Activated CD8-positive, alpha-beta T cell treated with anti-CD3 and anti-CD28 coated beads for 36 hours (primary cell): ENCODE results near the gene CALHM3. TPM values are rescaled to one million over a fixed set of nuclear protein-coding genes. Genes with fewer than 3 reads are reported as not detected.
A peak's percentile ranks its signal among the peaks of the same experiment; 100 is the strongest.

Experiments used
- ATAC-seq: fragments of 200-7000 bp; cut with Tn5 transposase; one replicate; pipeline ENCODE4 v1.10.0; 2021; ENCODE audit warnings: mild to moderate bottlenecking, moderate library complexity
- CTCF ChIA-PET: fragments of 350-600 bp; sonication (Branson Sonifier 250); formaldehyde crosslinking; loops from one replicate; lab custom pipeline; 2021; ENCODE audit warnings: antibody characterized with exemption; lab: Charles Lee
- POLR2A ChIA-PET: fragments of 350-600 bp; sonication (Branson Sonifier 250); formaldehyde crosslinking; loops from one replicate; lab custom pipeline; 2021; ENCODE audit warnings: antibody characterized with exemption; lab: Charles Lee
- DNase-seq: peaks from one replicate; pipeline ENCODE4 v3.0.0-alpha.2; 2020
- H3K27ac Mint-ChIP-seq: one replicate; pipeline ENCODE4 v1.8.0; 2021; ENCODE audit warnings: mild to moderate bottlenecking, mixed read lengths
- H3K27me3 Mint-ChIP-seq: one replicate; pipeline ENCODE4 v1.8.0; 2021; ENCODE audit warnings: mixed read lengths
- H3K36me3 Mint-ChIP-seq: one replicate; pipeline ENCODE4 v1.8.0; 2021; ENCODE audit warnings: low read depth, mixed read lengths
- H3K4me1 Mint-ChIP-seq: one replicate; pipeline ENCODE4 v1.8.0; 2021; ENCODE audit warnings: low read depth, mixed read lengths
- H3K4me3 Mint-ChIP-seq: one replicate; pipeline ENCODE4 v1.8.0; 2021; ENCODE audit warnings: mild to moderate bottlenecking, moderate library complexity, mixed read lengths
- H3K9me3 Mint-ChIP-seq: one replicate; pipeline ENCODE4 v1.8.0; 2021; ENCODE audit warnings: mixed read lengths
- intact Hi-C: fragments of 100-400 bp; cut with micrococcal nuclease; formaldehyde crosslinking; loops from one replicate; pipeline ENCODE4 v1.10.0; 2022
- total RNA-seq, 2 experiments: library from RNA; stranded (reverse); gene quantifications; one replicate each; pipeline ENCODE4 v1.2.3, GENCODE V29; 2021
- TF ChIP-seq, protein P1 (sequence below): fragments of 200-600 bp; IDR thresholded peaks from one replicate; pipeline ENCODE4 v1.8.0; 2022; ENCODE audit warnings: antibody characterized with exemption, mild to moderate bottlenecking

Gene CALHM3
- total RNA-seq, 2 experiments from 2014 or later = not detected

GRCh38 chr10:103481974-103482531, 3.0 kb upstream of the CALHM3 start:
- H3K4me3 Mint-ChIP-seq = no peak overlapping the region
- H3K36me3 Mint-ChIP-seq = no peaks in the 10 kb centered on the region
- peaks cover 4% of the 10 kb centered on the region for H3K4me1 Mint-ChIP-seq
- intact Hi-C loops = loop anchor here (1.0 kb wide), 1 partner anchor 66 kb away; no protein-coding TSS in a partner anchor
- ATAC-seq = peak; percentile 79
- no peaks in the 10 kb centered on the region for H3K27me3 Mint-ChIP-seq
- no peak overlapping the region for H3K27ac Mint-ChIP-seq
- CTCF ChIA-PET = interaction anchor here (0.9 to 4.6 kb wide), 8 partner anchors 10 to 82 kb away, joined by 3 to 72 read pairs (median 6); partner anchors contain the start of gene CALHM2
- no peaks in the 10 kb centered on the region for H3K9me3 Mint-ChIP-seq
- DNase-seq = peak; percentile 46
- POLR2A ChIA-PET = interaction anchor here (1.0 kb wide), 1 partner anchor 32 kb away, joined by 3 read pairs; no protein-coding TSS in a partner anchor
- TF ChIP-seq, protein P1, sequence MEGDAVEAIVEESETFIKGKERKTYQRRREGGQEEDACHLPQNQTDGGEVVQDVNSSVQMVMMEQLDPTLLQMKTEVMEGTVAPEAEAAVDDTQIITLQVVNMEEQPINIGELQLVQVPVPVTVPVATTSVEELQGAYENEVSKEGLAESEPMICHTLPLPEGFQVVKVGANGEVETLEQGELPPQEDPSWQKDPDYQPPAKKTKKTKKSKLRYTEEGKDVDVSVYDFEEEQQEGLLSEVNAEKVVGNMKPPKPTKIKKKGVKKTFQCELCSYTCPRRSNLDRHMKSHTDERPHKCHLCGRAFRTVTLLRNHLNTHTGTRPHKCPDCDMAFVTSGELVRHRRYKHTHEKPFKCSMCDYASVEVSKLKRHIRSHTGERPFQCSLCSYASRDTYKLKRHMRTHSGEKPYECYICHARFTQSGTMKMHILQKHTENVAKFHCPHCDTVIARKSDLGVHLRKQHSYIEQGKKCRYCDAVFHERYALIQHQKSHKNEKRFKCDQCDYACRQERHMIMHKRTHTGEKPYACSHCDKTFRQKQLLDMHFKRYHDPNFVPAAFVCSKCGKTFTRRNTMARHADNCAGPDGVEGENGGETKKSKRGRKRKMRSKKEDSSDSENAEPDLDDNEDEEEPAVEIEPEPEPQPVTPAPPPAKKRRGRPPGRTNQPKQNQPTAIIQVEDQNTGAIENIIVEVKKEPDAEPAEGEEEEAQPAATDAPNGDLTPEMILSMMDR = peak; percentile 69

GRCh38 chr10:103480521-103480920, 1.5 kb upstream of the CALHM3 start:
- H3K9me3 Mint-ChIP-seq = no peaks in the 10 kb centered on the region
- no peaks in the 10 kb centered on the region for H3K36me3 Mint-ChIP-seq
- H3K4me3 Mint-ChIP-seq = no peak overlapping the region
- no peak for ATAC-seq
- H3K27me3 Mint-ChIP-seq = no peaks in the 10 kb centered on the region
- ChIA-PET POLR2A (interaction anchor here (0.5 to 1.2 kb wide), 2 partner anchors 10 to 30 kb away, joined by 3 to 5 read pairs; no protein-coding TSS in a partner anchor), CTCF (interaction anchor here (0.8 to 2.5 kb wide), 6 partner anchors 8 to 64 kb away, joined by 3 to 18 read pairs (median 6); partner anchors contain the start of gene CALHM2)
- DNase-seq = no peak
- intact Hi-C loops = no loop called here
- no peak overlapping the region for H3K27ac Mint-ChIP-seq
- TF ChIP-seq, protein P1 = no peak
- peaks cover 4% of the 10 kb centered on the region for H3K4me1 Mint-ChIP-seq

GRCh38 chr10:103478671-103479070, 369 bp downstream of the CALHM3 start:
- Mint-ChIP-seq H3K36me3 (no peaks in the 10 kb centered on the region), H3K27me3 (no peaks in the 10 kb centered on the region), H3K9me3 (no peaks in the 10 kb centered on the region), H3K27ac (no peak overlapping the region), H3K4me1 (peaks cover 4% of the 10 kb centered on the region), H3K4me3 (no peak overlapping the region)
- TF ChIP-seq, protein P1 = no peak
- intact Hi-C loops = no loop called here
- ATAC-seq (no peak), DNase-seq (no peak)
- CTCF ChIA-PET = interaction anchor here (1.3 to 1.7 kb wide), 2 partner anchors 10 to 83 kb away, joined by 3 to 4 read pairs; partner anchors contain the start of genes ATP5MK and PDCD11
- POLR2A ChIA-PET = no interaction called here

- TF ChIP-seq, protein P1 = peak; percentile 49
- Mint-ChIP-seq H3K27ac (no peak overlapping the region), H3K36me3 (no peaks in the 10 kb centered on the region), H3K9me3 (no peaks in the 10 kb centered on the region), H3K4me3 (no peak overlapping the region), H3K27me3 (no peaks in the 10 kb centered on the region), H3K4me1 (peaks cover 7% of the 10 kb centered on the region)
- ATAC-seq (peak; percentile 61), DNase-seq (peak; percentile 53)
- ChIA-PET POLR2A (interaction anchor here (1.0 kb wide), 1 partner anchor 16 kb away, joined by 3 read pairs; no protein-coding TSS in a partner anchor), CTCF (interaction anchor here (0.6 to 7.0 kb wide), 10 partner anchors 8 to 58 kb away, joined by 3 to 42 read pairs (median 3); no protein-coding TSS in a partner anchor)
- intact Hi-C loops = no loop called here
Observed at GRCh38 chr10:103476046-103476768, 2.8 kb downstream of the CALHM3 start.
